Left lung (tissue), 10 donors: ENCODE results near the gene SMCO2. TPM values are rescaled to one million over a fixed set of nuclear protein-coding genes. Genes with fewer than 3 reads are reported as not detected.

Experiments
- ATAC-seq: fragments of 200-7000 bp; cut with Tn5 transposase; one replicate; pipeline ENCODE4 v1.9.1; 2020; ENCODE audit warnings: moderate library complexity
- DNase-seq, 4 donors: peaks; one replicate each; pipeline ENCODE4 v3.0.0-alpha.2; 2013 to 2020
- H3K27ac ChIP-seq, 2 donors: fragments of 200-600 bp; sonication (generic) in 1 of 2; one replicate each; pipeline versions ENCODE4 v1.5.0 to v1.8.0; 2020 to 2021
- H3K27me3 ChIP-seq, 2 donors: fragments of 200-600 bp; sonication (generic) in 1 of 2; one replicate each; pipeline versions ENCODE4 v1.5.0 to v1.8.0; 2020 to 2021
- H3K36me3 ChIP-seq, 2 donors: fragments of 200-600 bp; sonication (generic) in 1 of 2; one replicate each; pipeline versions ENCODE4 v1.5.0 to v1.8.0; 2020 to 2021
- H3K4me1 ChIP-seq, 2 donors: fragments of 200-600 bp; one replicate each; pipeline ENCODE4 v1.8.0; 2021
- H3K4me3 ChIP-seq, 2 donors: fragments of 200-600 bp; sonication (generic) in 1 of 2; one replicate each; pipeline versions ENCODE4 v1.5.0 to v1.8.0; 2020 to 2021; ENCODE audit warnings: mild to moderate bottlenecking in 1 of 2
- H3K9me3 ChIP-seq, 2 donors: fragments of 200-600 bp; sonication (generic) in 1 of 2; one replicate each; pipeline versions ENCODE4 v1.5.0 to v1.8.0; 2020 to 2021
- intact Hi-C, 2 donors: fragments of 100-400 bp; cut with DNase I; formaldehyde crosslinking; loops; one replicate each; pipeline versions ENCODE4 v1.11.2 to v1.14.2; 2022
- polyA plus RNA-seq, 6 donors: library from polyadenylated mRNA; unstranded; fragments of 120-200 nt; gene quantifications; one replicate each; pipeline ENCODE4 v1.2.1, GENCODE V29; 2013; ENCODE audit not compliant: insufficient read length in 6 of 6
- total RNA-seq, 2 donors: library from RNA; stranded (reverse); fragmentation: NEBNext Ultra II Directional; extraction: Animal tissue kit (Norgen Biotek cat#: 25700); gene quantifications; one replicate each; pipeline ENCODE4 v1.2.1, GENCODE V29; 2021
- TF ChIP-seq, protein P1 (sequence below), 2 donors: fragments of 200-600 bp; sonication (generic) in 1 of 2; IDR thresholded peaks; one replicate each; pipeline versions ENCODE4 v1.5.0 to v1.8.0; 2021; ENCODE audit warnings: antibody characterized with exemption in 2 of 2
- donor health status: DM: no; HTN: yes; CAD: no.
- donor health status: DM: no; HTN: no; CAD: no.

Gene SMCO2
- total and polyA plus RNA-seq, 8 donors: 0.17 to 0.60 (median 0.27) TPM; not detected in 2

DNA sequence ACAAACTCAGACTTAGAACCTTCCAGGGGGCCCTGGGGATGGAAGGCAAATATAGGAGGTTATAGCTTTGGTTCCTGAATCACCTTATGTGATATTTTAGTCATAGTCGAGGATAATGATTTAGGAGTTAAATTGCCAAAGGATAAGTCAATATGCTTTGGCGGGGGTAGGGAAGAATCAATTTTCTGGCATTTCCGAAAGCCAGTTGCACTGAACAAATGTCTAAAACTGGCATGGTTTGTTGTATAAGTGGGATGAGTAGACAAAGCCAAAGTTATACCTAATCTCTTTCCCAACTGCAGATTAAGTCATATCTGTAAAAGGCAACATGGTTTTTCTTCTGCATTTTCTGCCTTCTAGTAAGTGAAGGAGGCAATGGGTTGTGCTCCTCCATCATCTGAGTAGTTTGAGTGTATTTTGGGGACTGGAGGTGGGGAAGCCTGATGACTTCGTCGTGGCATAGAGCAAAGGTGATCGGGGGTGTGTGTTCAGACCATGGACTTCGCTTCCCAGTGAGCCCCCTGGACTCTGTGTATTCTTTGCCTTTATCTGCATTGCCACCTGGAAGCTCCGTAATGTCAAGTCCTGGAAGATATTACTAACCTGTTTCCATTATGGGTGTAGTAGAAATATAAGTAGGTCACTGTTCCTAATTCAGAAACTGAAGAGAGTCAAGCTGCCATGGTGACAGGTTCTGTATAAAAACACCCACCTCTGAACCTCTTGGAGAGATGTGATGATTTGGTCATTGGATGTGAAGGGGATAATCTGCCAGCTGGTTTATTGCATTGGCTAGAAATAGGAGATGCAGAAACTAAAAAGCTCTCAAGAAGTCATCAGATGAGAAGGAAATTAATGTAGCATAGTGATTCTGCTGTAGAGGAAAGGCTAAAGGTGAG, 102.0 kb downstream of the SMCO2 start:
- peak overlapping the region in 1 of 2 donors; percentile 4 for H3K27ac ChIP-seq
- peaks cover 19 to 46% of the 10 kb centered on the region in 2 donors for H3K4me1 ChIP-seq
- H3K27me3 ChIP-seq: no peaks in the 10 kb centered on the region
- H3K36me3 ChIP-seq: no peaks in the 10 kb centered on the region
- TF ChIP-seq, protein P1, sequence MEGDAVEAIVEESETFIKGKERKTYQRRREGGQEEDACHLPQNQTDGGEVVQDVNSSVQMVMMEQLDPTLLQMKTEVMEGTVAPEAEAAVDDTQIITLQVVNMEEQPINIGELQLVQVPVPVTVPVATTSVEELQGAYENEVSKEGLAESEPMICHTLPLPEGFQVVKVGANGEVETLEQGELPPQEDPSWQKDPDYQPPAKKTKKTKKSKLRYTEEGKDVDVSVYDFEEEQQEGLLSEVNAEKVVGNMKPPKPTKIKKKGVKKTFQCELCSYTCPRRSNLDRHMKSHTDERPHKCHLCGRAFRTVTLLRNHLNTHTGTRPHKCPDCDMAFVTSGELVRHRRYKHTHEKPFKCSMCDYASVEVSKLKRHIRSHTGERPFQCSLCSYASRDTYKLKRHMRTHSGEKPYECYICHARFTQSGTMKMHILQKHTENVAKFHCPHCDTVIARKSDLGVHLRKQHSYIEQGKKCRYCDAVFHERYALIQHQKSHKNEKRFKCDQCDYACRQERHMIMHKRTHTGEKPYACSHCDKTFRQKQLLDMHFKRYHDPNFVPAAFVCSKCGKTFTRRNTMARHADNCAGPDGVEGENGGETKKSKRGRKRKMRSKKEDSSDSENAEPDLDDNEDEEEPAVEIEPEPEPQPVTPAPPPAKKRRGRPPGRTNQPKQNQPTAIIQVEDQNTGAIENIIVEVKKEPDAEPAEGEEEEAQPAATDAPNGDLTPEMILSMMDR (IDR thresholded peaks at IDR 0.05): no peak
- DNase-seq: no peak
- intact Hi-C loops: no loop called here
- H3K9me3 ChIP-seq: no peaks in the 10 kb centered on the region
- H3K4me3 ChIP-seq: no peak overlapping the region
- ATAC-seq: no peak

DNA sequence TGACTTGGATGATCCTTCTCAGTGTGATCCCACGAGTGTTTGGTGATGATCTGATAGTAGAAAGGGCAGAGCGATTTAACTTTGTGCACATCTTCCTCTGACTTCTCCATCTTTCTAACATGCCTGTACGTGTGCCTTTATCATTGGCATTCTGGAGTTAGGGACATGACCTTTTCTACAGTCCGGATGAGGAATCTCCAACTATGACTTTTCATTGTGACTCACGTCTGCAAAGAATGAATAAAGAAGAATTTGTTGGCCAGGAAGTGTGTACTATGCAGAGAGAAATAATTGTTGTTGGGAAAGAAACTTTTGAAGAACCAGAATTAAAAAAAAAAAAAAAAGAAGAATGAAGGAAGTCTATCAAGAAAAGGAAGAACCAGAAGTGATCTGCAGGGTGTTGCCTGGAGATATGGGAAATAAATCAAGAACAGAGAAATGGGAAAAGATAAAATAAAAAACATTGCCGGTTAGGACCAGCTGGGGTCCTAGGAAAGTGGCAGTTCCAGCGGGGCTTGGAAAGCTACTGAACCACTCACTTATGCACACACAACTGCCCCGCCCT, 102.8 kb downstream of the SMCO2 start:
- TF ChIP-seq, protein P1 (IDR thresholded peaks at IDR 0.05): no peak
- intact Hi-C loops: no loop called here
- peak; percentile 52 for ATAC-seq

DNA sequence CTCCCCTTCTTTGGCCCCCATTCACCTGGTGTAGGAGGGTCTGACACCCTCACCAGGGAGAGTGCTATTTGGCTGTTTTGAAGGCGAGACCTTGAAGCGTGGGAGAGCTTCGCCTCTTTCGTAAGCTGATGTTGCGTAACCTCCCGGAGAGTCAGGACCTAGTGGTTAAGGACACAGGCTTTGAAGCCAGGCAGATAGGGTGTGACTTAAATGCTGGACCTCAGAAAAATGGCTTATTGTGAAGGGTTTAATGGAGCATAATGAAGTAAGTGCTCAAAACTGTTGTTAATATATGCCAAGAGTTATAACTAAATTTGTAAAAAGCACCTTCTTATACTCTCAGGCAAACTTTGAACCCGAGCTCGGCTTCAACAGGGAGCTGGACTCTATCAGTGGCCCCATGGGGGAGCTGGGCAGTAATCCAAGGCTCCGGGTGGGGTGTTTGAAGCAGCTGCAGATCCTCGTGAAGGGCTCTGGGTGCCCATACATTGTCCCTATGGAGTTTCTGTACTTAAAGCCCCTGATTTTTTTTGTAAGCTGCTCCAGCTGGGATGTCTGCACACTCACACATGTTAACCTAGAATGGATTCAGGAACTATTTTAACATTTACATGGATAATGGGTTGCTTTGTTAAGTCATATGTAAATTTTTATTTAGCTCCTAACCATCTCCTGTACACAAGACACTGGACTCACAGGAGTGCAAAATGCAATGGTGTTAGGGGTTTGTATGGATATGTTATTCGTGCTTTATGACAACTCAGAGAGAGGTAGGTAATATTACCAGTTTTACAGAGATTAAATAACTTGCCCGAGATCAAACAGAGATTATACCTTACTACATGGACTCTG, 103.5 kb downstream of the SMCO2 start:
- intact Hi-C loops: no loop called here
- H3K9me3 ChIP-seq: no peaks in the 10 kb centered on the region
- peak in 3 of 4 donors; percentile 86 to 94 (median 90) for DNase-seq
- no peaks in the 10 kb centered on the region for H3K36me3 ChIP-seq
- no peaks in the 10 kb centered on the region for H3K27me3 ChIP-seq
- ATAC-seq: peak; percentile 96
- TF ChIP-seq, protein P1 (IDR thresholded peaks at IDR 0.05): no peak
- peaks cover 19 to 50% of the 10 kb centered on the region in 2 donors for H3K4me1 ChIP-seq
- H3K27ac ChIP-seq: peak overlapping the region; percentile 57 to 67
- H3K4me3 ChIP-seq: no peak overlapping the region

More for the DNA sequence above, 102.8 kb downstream of the SMCO2 start:
- peaks cover 19 to 50% of the 10 kb centered on the region in 2 donors for H3K4me1 ChIP-seq
- no peaks in the 10 kb centered on the region for H3K36me3 ChIP-seq
- no peaks in the 10 kb centered on the region for H3K9me3 ChIP-seq
- H3K27ac ChIP-seq: peak overlapping the region; percentile 57 to 67
- DNase-seq: no peak
- no peaks in the 10 kb centered on the region for H3K27me3 ChIP-seq
- H3K4me3 ChIP-seq: no peak overlapping the region

DNA sequence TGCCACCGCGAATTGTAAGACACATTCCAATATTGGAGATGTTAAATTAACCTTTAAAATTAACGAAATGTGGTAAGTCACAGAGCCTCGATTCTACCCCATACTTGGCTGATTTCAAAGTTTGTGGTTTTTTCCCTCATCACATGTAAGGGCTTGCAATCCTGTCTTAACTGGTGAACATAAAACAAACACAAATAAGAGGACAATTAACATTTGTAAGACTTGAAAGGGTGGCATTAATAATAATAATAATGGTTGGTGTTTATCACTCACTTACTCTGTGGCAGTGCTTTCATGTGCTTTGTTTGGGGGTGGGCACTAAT, 104.1 kb downstream of the SMCO2 start:
- TF ChIP-seq, protein P1 (IDR thresholded peaks at IDR 0.05): no peak
- no peaks in the 10 kb centered on the region for H3K36me3 ChIP-seq
- intact Hi-C loops: no loop called here
- no peak overlapping the region for H3K4me3 ChIP-seq
- no peak for ATAC-seq
- H3K4me1 ChIP-seq: peaks cover 19 to 55% of the 10 kb centered on the region in 2 donors
- no peaks in the 10 kb centered on the region for H3K27me3 ChIP-seq
- H3K27ac ChIP-seq: peak overlapping the region in 1 of 2 donors; percentile 30
- no peaks in the 10 kb centered on the region for H3K9me3 ChIP-seq
- DNase-seq: no peak
